Activated naive CD4-positive, alpha-beta T cell treated with anti-CD3 and anti-CD28 coated beads, Interleukin-2, amount 50 U/mL, for 72 hours (primary cell): ENCODE results near the gene STAC2. TPM values are rescaled to one million over a fixed set of nuclear protein-coding genes. Genes with fewer than 3 reads are reported as not detected.

ENCODE experiments used
- ATAC-seq, 2 donors: fragments of 150-1000 bp; cut with Tn5 transposase; 2 replicates each; pipeline ENCODE4 v1.10.0; 2021; ENCODE audit warnings: mild to moderate bottlenecking in 2 of 2, moderate library complexity in 2 of 2
- DNase-seq, 2 donors: peaks; one replicate each; pipeline ENCODE4 v3.0.0; 2021 to 2022; ENCODE audit warnings: low spot score in 2 of 2
- H3K27ac Mint-ChIP-seq, 2 donors: one replicate each; pipeline ENCODE4 v1.8.0; 2022; ENCODE audit warnings: mild to moderate bottlenecking in 2 of 2, mixed read lengths in 2 of 2
- H3K36me3 Mint-ChIP-seq, 2 donors: one replicate each; pipeline ENCODE4 v1.8.0; 2022; ENCODE audit warnings: mixed read lengths in 2 of 2
- H3K9me3 Mint-ChIP-seq, 2 donors: one replicate each; pipeline ENCODE4 v1.8.0; 2022; ENCODE audit warnings: mixed read lengths in 2 of 2
- total RNA-seq, 2 donors: library from RNA; stranded (reverse); gene quantifications; one replicate each; pipeline ENCODE4 v1.2.3, GENCODE V29; 2022

The STAC2 gene
- total RNA-seq, 2 donors from 2014 or later: not detected

DNA sequence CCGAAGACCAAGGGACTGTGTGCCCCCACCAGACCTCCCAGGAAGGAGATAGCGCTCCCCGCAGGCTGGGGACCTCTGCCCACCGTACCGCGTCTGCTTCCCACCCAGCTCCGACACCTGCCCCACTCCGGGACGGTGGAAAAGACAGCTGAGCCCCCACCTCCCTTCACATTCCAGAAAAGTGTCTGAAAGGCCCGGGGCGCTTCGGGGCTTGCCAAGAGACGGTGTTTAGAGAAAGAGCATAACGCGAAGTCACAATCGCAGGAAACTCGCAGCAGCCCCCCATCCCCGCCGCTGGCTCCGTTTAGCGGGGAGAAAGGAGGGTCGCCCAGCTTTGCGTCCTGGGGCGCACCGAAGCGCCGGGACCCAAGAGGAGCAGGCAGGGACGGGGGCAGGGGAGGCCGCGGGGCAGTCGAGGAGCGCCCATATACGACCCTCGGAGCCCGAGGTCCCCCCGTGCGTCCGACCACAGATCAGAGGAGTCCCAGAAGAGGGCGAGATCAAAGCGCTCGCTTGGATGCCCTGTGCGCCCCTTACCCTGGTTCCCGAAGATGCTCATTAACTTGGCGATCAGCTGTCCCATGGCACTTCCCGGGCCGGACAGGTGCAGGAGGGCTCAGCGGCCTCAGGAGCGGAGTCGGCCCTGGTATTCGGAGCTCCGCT lies 60.4 kb downstream of the STAC2 start:
- DNase-seq (no peak), ATAC-seq (peak in 1 of 2 donors; percentile 43)
- H3K9me3 Mint-ChIP-seq: peaks cover 0 to 4% of the 10 kb centered on the region in 2 donors
- H3K36me3 Mint-ChIP-seq: peaks cover 0 to 8% of the 10 kb centered on the region in 2 donors
- peak overlapping the region in 1 of 2 donors; percentile 82 for H3K27ac Mint-ChIP-seq

- ATAC-seq (peak; percentile 97), DNase-seq (peak; percentile 78 to 82)
- Mint-ChIP-seq H3K36me3 (peaks cover 0 to 8% of the 10 kb centered on the region in 2 donors), H3K9me3 (peaks cover 0 to 4% of the 10 kb centered on the region in 2 donors), H3K27ac (peak overlapping the region in 1 of 2 donors; percentile 82)
Measured at GRCh38 chr17:39164675-39165143, 61.0 kb downstream of the STAC2 start.

GRCh38 chr17:39161962-39162361 lies 63.8 kb downstream of the STAC2 start:
- Mint-ChIP-seq H3K9me3 (no peaks in the 10 kb centered on the region), H3K27ac (no peak overlapping the region), H3K36me3 (peaks cover 0 to 4% of the 10 kb centered on the region in 2 donors)
- DNase-seq (no peak), ATAC-seq (no peak)

Other genes starting within 250 kb of the STAC2 start
- 10 to 100 TPM in 1 of 2 donors, 1 to 10 TPM in 1; 1.5 to 10.6 TPM for gene PLXDC1, start 74.3 kb downstream of the STAC2 start, total RNA-seq
- gene ARL5C, start 59.8 kb downstream of the STAC2 start, total RNA-seq: under 1 TPM in 1 of 2 donors, not detected in 1; 0.25 TPM
- gene CACNB1, start 28.3 kb downstream of the STAC2 start, total RNA-seq: 10 to 100 TPM; 15.0 to 26.6 TPM
- 1,000 to 10,000 TPM; 2,719 to 2,768 TPM for gene RPL19, start 25.7 kb downstream of the STAC2 start, total RNA-seq
- 10 to 100 TPM; 19.5 to 21.5 TPM for gene FBXL20, start 175.7 kb upstream of the STAC2 start, total RNA-seq
- gene MED1, start 225.3 kb upstream of the STAC2 start, total RNA-seq: 10 to 100 TPM; 63.8 to 65.4 TPM
- 10 to 100 TPM; 68.0 to 80.9 TPM for gene CDK12, start 235.5 kb upstream of the STAC2 start, total RNA-seq